PC-3 (cell line): ENCODE results near the gene TRAPPC2.

Experiments used
- CTCF ChIP-seq: fragments of 300-600 bp; sonication (generic); conservative IDR thresholded peaks from 2 replicates; pipeline ENCODE4 v1.5.1; 2017; ENCODE audit warnings: antibody characterized with exemption, low read depth, mild to moderate bottlenecking, low read length
- EZH2phosphoT487 ChIP-seq: fragments of 300-600 bp; sonication (generic); IDR thresholded peaks from 2 replicates; pipeline ENCODE4 v1.6.1; 2018; ENCODE audit warnings: mild to moderate bottlenecking, antibody characterized with exemption, low read length, borderline replicate concordance

GRCh38 chrX:13688384-13688957 is 45.9 kb downstream of the TRAPPC2 start:
- no peak for TF ChIP-seq CTCF
- TF ChIP-seq EZH2phosphoT487 = no peak
